Activated CD8-positive, alpha-beta memory T cell treated with anti-CD3 and anti-CD28 coated beads for 36 hours (primary cell): ENCODE data around the gene NUP93. TPM values are rescaled to one million over a fixed set of nuclear protein-coding genes. Genes with fewer than 3 reads are reported as not detected.
"Not testable (repeated sequence)": the region's sequence is repeated elsewhere in the genome, so short reads cannot be mapped to it uniquely, and the experiment has no call there.

Experiments used
- CTCF ChIA-PET: fragments of 350-600 bp; sonication (Branson Sonifier 250); formaldehyde crosslinking; loops from one replicate; lab custom pipeline; 2021; ENCODE audit warnings: antibody characterized with exemption; lab: Charles Lee
- POLR2A ChIA-PET: fragments of 350-600 bp; sonication (Branson Sonifier 250); formaldehyde crosslinking; loops from one replicate; lab custom pipeline; 2021; ENCODE audit warnings: antibody characterized with exemption; lab: Charles Lee
- total RNA-seq, 2 experiments: library from RNA; stranded (reverse); gene quantifications; one replicate each; pipeline ENCODE4 v1.2.3, GENCODE V29; 2021

NUP93 gene
- total RNA-seq, 2 experiments from 2014 or later: 160 to 165 TPM

DNA sequence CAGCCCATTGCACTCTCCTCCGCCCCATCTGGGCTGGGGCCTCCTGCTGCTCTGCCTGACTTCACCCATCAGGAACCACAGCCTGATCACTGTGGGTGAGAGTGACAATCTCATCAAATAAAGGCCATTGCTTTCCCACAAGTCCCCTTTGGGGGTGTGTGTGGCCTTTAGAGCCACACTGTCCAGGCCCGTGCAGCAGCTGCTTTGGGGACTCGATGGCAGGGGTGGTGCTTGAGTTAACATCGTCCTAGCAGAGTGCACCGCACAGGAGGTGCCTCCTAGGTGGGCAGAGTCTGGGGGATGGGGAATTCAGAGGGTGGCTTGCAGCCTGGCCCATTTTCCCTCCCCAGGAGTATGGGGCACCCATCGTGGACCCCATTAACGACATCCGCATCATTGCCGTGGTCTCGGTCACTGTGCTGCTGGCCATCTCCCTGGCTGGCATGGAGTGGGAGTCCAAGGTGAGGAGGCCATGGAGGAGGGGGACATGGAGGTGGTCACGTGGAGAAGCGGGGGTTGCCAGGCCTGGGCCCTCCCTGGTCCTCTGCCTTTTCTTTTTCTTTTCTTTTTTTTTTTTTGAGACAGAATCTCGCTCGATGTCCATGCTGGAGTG is 140.5 kb downstream of the NUP93 start:
- ChIA-PET CTCF (interaction anchor here (0.9 kb wide), 1 partner anchor 14 kb away, joined by 5 read pairs; no protein-coding TSS in a partner anchor), POLR2A (interaction anchor here (0.5 kb wide), 1 partner anchor 98 kb away, joined by 5 read pairs; no protein-coding TSS in a partner anchor)

DNA sequence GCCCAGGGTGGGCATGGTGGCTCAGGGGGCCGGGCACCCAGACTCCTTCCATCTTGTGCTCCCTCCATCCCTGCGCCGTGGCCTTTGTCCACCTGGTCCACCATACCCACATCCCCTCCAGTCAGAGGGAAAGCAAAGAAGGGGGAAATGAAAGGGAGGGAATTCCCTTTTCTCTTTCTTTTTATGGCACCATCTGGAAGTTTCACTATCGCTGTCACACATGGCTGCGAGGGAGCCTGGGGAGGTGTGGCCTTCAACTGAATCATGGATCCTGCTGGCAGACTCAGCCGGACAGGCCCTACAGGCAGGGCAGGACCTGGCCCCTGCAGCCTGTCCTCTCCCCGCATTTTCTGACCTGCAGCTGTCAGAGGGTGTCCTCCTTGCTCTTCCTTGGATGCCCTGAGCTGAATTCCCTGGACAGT is 141.3 kb downstream of the NUP93 start:
- ChIA-PET CTCF (no interaction called here), POLR2A (no interaction called here)

DNA sequence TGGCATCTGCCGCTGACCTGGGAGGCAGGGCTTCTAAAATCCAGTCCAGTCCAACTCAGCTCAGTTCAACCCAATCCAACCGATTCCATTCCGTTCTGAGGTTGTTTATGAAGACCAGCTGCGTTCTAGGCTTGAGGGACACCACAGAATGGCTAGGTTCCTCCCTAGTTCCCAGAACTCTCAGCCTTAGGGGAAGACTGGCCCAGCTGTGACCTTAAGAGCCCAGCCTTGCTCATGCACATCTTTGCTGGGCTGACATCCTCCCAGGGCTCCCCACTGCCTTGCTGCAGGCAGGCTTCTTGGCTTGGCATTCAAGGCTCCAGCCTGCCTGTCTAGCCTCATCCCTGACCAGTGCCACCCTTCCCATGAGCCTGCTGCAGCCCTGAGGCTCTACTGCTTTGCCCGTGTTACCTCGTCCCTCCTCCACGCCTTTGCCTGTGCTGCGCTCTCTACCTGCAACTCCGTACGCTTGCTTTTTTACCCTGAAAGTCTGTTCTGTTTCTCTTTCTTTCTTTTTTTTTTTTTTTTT is 143.0 kb downstream of the NUP93 start:
- ChIA-PET CTCF (no interaction called here), POLR2A (no interaction called here)

DNA sequence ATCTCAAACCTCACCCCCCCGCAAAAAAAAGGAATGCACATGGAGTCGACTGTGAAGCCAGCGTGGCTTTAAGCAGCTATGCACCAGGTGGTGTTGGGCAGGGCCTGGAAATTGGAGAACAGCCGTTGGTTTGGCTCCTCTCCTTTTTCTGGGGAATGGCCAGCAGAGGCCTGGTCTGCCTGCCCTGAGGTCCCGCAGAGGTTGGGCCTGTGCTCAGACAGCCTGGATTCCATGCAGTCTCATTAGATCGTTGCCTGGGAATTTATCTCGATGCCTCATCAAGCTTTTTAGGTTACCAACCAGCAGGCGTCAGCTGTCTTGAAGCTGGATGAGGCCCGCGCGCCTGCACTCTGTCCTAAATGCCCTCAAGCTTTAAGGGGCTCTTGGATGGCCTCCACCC is 144.9 kb downstream of the NUP93 start:
- POLR2A ChIA-PET: interaction anchor here (1.3 kb wide), 1 partner anchor 57 kb away, joined by 3 read pairs; the partner anchor contains the start of gene HERPUD1

DNA sequence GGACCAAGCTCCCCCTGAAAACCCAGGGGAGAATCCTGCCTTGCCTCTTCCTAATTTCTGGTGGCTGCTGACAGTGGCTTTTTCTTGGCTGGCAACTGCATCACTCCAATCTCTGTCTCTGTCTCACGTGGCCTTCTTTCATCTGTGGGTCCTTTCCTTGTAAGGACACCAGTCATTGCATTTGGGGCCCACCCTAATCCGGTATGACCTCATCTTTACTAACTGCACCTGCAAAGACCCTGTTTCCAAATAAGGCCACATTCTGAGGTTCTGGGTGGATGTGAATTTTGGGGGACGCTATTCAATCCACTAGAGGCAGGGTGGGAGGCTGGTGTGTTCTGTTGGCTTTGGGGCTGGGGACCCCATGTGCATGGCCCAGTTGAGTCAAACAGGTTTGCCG is 146.1 kb downstream of the NUP93 start:
- CTCF ChIA-PET: interaction anchor here (1.2 kb wide), 1 partner anchor 90 kb away, joined by 5 read pairs; no protein-coding TSS in a partner anchor
- POLR2A ChIA-PET: no interaction called here

More for the DNA sequence above, 144.9 kb downstream of the NUP93 start:
- CTCF ChIA-PET: interaction anchor here (0.6 to 0.7 kb wide), 2 partner anchors 43 to 1510 kb away, joined by 3 read pairs; no protein-coding TSS in a partner anchor

DNA sequence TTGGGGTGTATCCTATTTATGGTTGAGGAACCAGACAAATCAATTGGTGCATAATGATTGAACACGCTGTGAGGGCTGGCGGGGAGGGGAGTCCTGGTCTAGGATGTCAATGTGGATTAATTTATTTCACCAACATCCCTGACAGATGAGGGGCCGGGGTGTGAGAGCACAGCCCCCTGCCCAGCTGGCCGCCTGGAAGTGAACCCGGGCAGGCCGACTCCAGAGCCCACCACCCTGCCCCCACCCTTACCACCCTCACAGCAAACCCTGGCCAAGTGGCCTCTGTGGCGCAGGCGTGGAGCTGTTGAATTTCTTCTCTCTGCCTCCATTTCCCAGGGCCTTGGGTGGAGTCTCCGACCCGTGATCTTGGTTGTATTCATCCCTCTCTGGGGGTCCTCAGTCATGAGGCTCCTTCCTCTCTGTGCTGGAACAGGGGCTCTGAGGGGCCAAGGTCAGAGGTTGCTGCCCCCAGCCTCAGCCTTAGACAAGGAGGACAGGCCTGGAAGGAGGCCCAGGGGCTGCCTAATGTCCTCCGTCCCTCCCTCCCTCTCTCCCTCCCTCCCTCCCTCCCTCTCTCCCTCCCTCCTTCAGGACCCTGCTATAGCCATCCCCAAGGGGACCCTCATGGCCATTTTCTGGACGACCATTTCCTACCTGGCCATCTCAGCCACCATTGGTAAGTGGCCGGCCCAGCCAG is 147.7 kb downstream of the NUP93 start:
- POLR2A ChIA-PET: no interaction called here
- CTCF ChIA-PET: interaction anchor here (1.0 kb wide), 1 partner anchor 10 kb away, joined by 3 read pairs; no protein-coding TSS in a partner anchor

DNA sequence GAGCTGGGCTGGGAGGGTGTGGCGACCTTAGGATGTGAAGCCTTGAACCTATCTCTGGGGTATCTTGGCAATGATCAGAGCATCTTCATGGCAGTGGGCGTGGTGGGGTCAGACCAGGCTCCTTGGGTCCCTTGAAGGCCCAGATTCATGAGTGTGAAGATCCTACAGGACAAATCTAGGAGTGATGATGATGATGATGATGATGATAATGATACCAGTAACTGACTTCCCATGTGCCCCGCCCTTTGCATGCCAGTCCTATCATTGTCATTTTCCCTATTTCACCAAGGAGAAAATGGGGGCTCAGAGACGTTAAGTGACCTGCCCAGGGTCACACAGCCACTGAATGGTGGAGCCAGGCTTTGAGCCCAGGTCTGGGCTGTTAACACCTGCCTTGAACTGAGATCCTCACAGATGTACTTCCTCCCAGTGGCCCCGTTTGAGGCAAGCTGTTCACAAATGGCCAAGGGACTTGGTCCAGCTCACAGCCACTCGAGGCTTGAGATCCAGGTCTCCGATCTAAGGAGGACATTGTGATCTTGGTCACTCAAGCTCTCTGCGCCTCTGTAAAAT is 148.4 kb downstream of the NUP93 start:
- ChIA-PET POLR2A (no interaction called here), CTCF (interaction anchor here (1.0 kb wide), 1 partner anchor 11 kb away, joined by 3 read pairs; no protein-coding TSS in a partner anchor)

DNA sequence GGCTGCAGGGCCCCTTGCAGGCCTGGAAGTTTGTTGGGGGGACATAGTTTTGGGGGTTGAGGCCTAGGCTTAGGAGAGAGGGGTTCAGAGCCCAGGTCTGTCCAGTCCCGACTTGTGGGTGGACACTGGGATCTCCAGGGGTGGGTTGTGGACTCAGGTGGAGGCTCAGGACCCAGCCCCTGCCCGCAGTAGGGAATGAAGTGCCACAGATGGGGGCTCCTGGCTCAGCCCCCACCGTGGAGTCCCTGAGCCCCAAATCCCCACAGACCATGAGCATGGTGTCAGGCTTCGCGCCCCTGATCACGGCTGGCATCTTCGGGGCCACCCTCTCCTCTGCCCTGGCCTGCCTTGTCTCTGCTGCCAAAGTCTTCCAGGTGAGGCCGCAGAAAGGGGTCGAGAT is 149.3 kb downstream of the NUP93 start:
- CTCF ChIA-PET: no interaction called here

DNA sequence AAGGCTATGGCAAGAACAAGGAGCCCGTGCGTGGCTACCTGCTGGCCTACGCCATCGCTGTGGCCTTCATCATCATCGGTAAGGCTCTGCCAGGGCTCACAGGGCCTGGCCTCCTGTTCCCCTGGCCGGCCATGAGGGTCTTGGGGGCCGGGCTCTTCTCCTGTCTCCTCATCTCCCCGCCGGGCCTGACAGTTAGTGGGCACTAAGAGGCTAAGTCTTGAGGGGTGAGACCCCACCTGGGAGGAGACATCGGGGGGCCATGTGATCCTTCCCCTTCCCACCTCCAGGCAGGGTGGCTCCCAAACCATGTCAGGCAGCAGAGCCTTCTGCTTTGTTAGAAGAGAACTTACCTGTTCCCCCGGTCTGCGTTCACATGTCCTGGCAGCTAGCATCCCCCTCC is 150.2 kb downstream of the NUP93 start:
- POLR2A ChIA-PET: no interaction called here
- CTCF ChIA-PET: no interaction called here

More for the DNA sequence above, 149.3 kb downstream of the NUP93 start:
- POLR2A ChIA-PET: no interaction called here

DNA sequence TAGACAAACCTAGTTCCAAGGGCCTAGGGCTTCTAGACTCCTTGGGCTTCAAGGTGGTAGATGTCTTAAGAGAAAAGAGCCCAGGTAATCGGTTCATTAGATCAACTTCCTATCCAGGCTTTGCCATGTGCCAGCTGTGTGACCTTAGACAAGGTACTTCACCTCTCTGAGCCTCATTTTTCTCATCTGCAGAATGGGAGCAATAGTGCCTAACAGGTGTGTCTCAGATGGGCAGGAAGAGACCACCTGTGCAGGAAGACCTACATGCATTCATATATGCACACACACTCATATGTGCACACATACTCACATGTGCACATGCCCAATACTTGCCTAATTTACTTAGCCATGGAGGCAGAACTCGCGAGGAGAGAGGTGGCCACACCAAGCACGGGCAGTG is 150.8 kb downstream of the NUP93 start:
- ChIA-PET CTCF (no interaction called here), POLR2A (no interaction called here)

DNA sequence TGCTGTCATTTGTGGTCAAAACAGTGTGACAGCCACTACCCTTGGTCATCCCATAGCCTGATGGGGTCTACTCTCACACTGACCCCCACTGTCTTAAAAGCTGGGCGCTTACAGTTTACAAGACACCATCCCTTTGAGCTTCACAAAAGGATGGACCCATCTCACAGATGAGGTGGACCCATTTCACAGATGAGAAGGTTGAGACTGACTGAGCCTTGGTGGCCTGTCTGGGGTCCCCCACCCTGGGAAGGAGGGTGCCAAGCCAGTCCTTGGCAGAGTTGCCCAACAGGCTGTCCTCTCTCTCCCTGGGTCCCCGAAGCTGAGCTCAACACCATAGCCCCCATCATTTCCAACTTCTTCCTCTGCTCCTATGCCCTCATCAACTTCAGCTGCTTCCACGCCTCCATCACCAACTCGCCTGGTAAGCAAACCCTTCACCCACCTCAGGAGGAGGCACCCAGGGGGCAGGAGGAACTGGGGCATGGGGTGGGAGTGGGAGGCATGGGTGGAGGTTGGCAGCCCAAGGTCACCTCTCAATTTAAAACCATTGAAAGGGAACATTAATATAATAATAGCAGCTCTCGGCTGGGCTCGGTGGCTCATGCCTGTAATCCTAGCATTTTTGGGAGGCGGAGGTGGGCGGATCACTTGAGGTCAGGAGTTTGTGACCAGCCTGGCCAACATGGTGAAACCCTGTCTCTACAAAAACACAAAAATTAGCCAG is 152.3 kb downstream of the NUP93 start:
- ChIA-PET CTCF (interaction anchor here (0.7 to 1.0 kb wide), 3 partner anchors 13 to 82 kb away, joined by 3 to 4 read pairs (median 3); no protein-coding TSS in a partner anchor), POLR2A (interaction anchor here (0.6 kb wide), 1 partner anchor 43 kb away, joined by 4 read pairs; no protein-coding TSS in a partner anchor)

DNA sequence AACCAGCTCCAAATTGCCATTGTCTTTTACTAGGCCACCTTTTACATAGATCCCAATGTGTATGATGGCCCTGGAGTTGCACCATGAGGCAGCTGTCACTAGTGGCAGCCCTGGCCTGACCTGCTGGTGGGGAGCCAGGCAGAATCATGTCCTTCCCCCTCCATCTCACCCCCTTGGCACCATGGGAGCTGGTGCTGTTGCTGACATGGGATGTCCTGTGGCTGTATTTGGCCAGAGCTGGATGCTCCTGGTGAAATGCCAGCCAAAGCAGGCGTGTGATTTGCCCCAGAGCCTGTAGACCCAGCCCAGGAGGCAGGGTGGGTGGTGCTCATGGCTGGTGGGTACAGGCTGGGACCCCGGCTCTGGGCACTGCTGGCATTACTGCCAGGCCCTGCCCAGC is 153.7 kb downstream of the NUP93 start:
- CTCF ChIA-PET: interaction anchor here (0.7 kb wide), 2 partner anchors 47 to 68 kb away, joined by 4 to 5 read pairs; no protein-coding TSS in a partner anchor
- POLR2A ChIA-PET: no interaction called here

DNA sequence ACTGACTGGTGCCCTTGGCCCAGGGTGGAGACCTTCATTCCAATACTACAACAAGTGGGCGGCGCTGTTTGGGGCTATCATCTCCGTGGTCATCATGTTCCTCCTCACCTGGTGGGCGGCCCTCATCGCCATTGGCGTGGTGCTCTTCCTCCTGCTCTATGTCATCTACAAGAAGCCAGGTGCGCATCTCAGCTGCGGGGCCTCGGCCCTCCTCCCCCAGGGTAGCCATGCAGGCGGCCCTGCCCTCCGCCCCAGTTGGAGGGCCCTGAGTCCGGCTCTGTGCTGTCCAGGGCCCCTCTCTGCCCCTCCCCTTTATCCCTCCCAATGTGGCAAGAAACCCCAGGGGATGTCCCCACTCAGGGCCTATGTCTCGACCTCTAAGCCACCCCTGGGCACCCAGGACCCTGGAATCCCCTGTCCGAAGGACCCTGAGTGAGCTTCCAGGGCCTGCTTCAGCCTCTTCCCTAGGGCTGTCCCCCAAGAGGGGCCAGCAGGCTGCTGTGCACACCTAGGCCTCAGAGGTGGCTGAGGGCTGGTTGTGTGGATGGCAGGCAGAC is 154.2 kb downstream of the NUP93 start:
- ChIA-PET CTCF (no interaction called here), POLR2A (no interaction called here)

DNA sequence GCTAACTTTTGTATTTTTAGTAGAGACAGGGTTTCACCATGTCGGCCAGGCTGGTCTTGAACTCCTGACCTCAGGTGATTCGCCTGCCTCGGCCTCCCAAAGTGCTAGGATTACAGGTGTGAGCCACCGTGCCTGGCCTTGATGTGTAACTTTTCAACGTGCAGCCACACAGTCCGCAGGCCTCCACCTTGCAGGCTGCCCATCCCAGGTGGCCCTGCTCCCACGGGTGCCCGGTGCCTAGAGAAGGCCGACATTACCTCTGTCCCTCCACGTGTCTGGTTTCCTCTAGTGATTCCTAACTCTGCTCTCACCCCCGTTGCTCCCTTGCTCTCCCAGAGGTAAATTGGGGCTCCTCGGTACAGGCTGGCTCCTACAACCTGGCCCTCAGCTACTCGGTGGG is 155.0 kb downstream of the NUP93 start:
- POLR2A ChIA-PET, CTCF ChIA-PET: not testable (repeated sequence)

DNA sequence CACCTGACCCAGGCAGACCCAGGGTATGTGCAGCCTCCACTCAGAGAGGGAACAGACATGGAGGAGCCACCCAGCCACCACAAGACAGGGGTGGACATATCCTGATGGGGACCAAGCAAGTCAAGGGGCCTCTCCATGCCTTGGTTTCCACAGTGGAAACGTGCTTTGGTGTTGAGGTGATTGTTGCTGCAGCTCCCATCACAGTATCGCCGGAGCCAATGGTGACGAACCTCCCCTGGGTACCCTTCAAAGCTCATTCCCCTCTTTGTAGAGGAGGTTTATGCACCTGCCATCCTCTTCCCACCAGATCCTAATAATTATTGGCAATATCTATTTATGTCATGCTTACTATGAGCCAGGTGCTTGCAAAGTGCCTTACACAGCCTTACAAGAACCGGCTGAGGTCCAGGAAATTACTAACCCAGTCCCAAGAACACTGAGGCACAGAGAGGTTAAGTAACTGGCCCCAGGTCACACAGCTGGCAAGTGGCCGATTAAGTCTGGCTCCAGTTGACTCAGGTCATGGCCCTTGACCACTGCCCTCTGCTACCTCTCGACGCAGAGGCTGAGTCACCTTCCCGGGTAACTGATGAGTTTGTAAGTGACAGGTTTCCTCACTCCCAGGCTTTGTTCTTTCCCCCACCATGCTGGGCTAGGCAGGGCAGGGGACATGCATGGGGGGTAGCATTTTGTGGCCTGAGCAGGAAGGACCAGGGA is 155.7 kb downstream of the NUP93 start:
- CTCF ChIA-PET: interaction anchor here (0.6 kb wide), 1 partner anchor 79 kb away, joined by 3 read pairs; no protein-coding TSS in a partner anchor
- POLR2A ChIA-PET: no interaction called here

DNA sequence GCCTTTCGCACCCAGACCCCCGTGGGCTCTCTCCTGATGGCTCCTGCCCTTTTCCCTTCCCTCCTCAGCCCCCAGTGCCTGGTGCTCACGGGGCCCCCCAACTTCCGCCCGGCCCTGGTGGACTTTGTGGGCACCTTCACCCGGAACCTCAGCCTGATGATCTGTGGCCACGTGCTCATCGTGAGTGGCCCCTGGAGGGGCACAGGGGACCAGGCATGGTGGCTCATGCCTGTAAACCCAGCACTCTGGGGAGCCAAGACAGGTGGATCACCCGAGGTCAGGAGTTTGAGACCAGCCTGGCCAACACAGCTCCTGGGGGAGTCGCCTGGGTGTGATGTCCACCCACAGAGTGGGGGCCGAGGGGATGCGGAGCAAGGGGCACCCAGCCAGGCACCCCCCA is 156.4 kb downstream of the NUP93 start:
- ChIA-PET CTCF (no interaction called here), POLR2A (no interaction called here)

DNA sequence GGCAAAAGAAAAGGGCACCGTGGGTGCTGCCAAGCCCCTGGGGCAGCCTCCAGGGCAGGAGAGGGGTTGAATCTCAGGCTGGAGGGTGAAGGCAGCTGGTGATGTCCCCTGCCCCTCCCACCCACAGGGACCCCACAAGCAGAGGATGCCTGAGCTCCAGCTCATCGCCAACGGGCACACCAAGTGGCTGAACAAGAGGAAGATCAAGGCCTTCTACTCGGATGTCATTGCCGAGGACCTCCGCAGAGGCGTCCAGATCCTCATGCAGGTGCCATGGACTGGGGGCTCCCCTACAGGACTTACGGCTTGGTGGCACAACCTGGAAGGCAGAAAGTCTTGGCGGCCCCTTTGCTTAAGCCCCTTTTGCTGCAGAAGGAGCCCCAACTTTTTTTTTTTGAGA is 156.9 kb downstream of the NUP93 start:
- ChIA-PET POLR2A (no interaction called here), CTCF (no interaction called here)

DNA sequence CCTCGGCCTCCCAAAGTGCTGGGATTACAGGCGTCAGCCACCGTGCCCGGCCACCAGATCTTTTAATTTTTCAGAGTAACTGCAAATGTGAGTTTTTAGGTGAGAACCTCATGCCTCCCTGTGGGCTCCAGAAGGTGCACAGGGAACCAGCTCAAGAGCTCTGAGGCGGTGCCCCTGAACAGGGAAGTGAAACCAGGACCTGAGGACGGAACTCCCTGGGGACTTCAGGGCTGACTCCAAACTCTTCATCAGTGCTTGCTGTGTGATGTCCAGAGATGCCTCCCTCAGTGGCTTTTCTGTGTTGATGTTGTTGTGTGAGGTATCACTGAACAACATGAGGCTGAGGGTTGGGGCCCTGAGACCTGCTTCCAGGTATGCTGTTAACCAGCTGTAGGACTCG is 158.9 kb downstream of the NUP93 start:
- ChIA-PET CTCF (interaction anchor here (1.0 kb wide), 1 partner anchor 22 kb away, joined by 3 read pairs; no protein-coding TSS in a partner anchor), POLR2A (no interaction called here)
